Fibroblast of pulmonary artery (primary cell): ENCODE results near the gene ADD3.

Source experiments
- DNase-seq: peaks from one replicate; pipeline ENCODE4 v3.0.0-alpha.2; 2010; ENCODE audit warnings: low read depth
- H3K4me3 ChIP-seq: replicated peaks from 2 replicates; pipeline ENCODE4 v1.5.1; 2011; ENCODE audit warnings: low read depth, mild to moderate bottlenecking, control low read depth, low read length, moderate library complexity
- CTCF ChIP-seq: IDR thresholded peaks from 2 replicates; pipeline ENCODE4 v1.5.1; 2011; ENCODE audit warnings: mild to moderate bottlenecking, control low read depth, low read length, inconsistent platforms; ENCODE audit errors: missing control alignments

Gene ADD3

GRCh38 chr10:110065269-110065668 lies 57.5 kb downstream of the ADD3 start:
- no peak for TF ChIP-seq CTCF
- H3K4me3 ChIP-seq, result no peak overlapping the region
- DNase-seq, result no peak

GRCh38 chr10:110067960-110068770 lies 60.4 kb downstream of the ADD3 start:
- no peak for TF ChIP-seq CTCF
- DNase-seq, result peak; percentile 48
- H3K4me3 ChIP-seq, result no peak overlapping the region

- no peak for TF ChIP-seq CTCF
- no peak overlapping the region for H3K4me3 ChIP-seq
- DNase-seq, result no peak
These were observed 61.0 kb downstream of the ADD3 start for GRCh38 chr10:110068780-110069179.

GRCh38 chr10:110069502-110069982 lies 61.8 kb downstream of the ADD3 start:
- DNase-seq, result no peak
- TF ChIP-seq CTCF, result no peak
- H3K4me3 ChIP-seq, result no peak overlapping the region

- no peak for DNase-seq
- H3K4me3 ChIP-seq, result no peak overlapping the region
- TF ChIP-seq CTCF, result no peak
These were observed 66.1 kb downstream of the ADD3 start for GRCh38 chr10:110073896-110074295.

- TF ChIP-seq CTCF, result no peak
- H3K4me3 ChIP-seq, result no peak overlapping the region
- peak; percentile 79 for DNase-seq
These were observed 66.5 kb downstream of the ADD3 start for GRCh38 chr10:110074298-110074697.
